Brain microvascular endothelial cell (primary cell): ENCODE measurements around the gene SMOC1.
A peak's percentile ranks its signal among the peaks of the same experiment; 100 is the strongest.

Experiments used
- DNase-seq: peaks from one replicate; pipeline ENCODE4 v3.0.0-alpha.2; 2020
- H3K27ac ChIP-seq: fragments of 250-450 bp; sonication (Bioruptor Pico); 2 replicates; pipeline ENCODE4 v1.5.1; 2020; ENCODE audit warnings: mild to moderate bottlenecking, moderate library complexity
- H3K27me3 ChIP-seq: fragments of 250-450 bp; sonication (Bioruptor Pico); replicated peaks from 2 replicates; pipeline ENCODE4 v1.5.1; 2020; ENCODE audit warnings: mild to moderate bottlenecking
- H3K36me3 ChIP-seq: fragments of 250-450 bp; sonication (Bioruptor Pico); replicated peaks from 2 replicates; pipeline ENCODE4 v1.5.1; 2020; ENCODE audit warnings: mild to moderate bottlenecking
- H3K4me3 ChIP-seq: 2 replicates; pipeline ENCODE4 v1.5.1; 2011; ENCODE audit warnings: low read depth, mild to moderate bottlenecking, control low read depth, low read length, moderate library complexity
- in situ Hi-C: cut with HindIII; loops from 2 replicates; pipeline ENCODE4 v1.10.0; 2017; ENCODE audit warnings: low sequenced_read_pairs, low pct_ligation_motif_present
- TF ChIP-seq, protein P1 (sequence below): IDR thresholded peaks from 2 replicates; pipeline ENCODE4 v1.5.1; 2011; ENCODE audit warnings: low read depth, mild to moderate bottlenecking, moderate library complexity, low read length, control low read depth, inconsistent platforms; ENCODE audit errors: missing control alignments

Gene SMOC1

DNA sequence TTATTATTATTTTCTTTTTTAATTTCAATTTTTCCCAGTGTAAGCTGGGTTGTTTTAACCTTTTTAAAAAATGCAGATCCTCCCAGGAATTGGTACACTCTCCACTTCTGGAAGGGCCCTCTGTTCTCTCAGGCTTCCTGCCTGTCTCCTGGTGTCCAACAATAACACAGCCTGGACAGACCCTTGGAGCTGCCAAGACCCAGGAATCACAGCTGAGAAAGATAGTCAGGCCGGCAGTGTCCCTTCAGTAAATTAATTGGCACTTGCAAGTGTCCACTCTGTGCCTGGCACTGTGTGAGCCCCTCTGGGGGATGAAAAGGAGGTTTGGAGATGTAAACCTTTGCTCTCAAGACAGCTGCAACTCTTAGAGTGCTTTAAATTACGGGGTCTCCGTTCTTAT lies 113.3 kb downstream of the SMOC1 start:
- in situ Hi-C loops, result no loop called here
- no peaks in the 10 kb centered on the region for H3K27me3 ChIP-seq
- no peak for DNase-seq
- TF ChIP-seq, protein P1, sequence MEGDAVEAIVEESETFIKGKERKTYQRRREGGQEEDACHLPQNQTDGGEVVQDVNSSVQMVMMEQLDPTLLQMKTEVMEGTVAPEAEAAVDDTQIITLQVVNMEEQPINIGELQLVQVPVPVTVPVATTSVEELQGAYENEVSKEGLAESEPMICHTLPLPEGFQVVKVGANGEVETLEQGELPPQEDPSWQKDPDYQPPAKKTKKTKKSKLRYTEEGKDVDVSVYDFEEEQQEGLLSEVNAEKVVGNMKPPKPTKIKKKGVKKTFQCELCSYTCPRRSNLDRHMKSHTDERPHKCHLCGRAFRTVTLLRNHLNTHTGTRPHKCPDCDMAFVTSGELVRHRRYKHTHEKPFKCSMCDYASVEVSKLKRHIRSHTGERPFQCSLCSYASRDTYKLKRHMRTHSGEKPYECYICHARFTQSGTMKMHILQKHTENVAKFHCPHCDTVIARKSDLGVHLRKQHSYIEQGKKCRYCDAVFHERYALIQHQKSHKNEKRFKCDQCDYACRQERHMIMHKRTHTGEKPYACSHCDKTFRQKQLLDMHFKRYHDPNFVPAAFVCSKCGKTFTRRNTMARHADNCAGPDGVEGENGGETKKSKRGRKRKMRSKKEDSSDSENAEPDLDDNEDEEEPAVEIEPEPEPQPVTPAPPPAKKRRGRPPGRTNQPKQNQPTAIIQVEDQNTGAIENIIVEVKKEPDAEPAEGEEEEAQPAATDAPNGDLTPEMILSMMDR, result no peak
- no peaks in the 10 kb centered on the region for H3K36me3 ChIP-seq
- no peak overlapping the region for H3K27ac ChIP-seq
- H3K4me3 ChIP-seq, result no peak overlapping the region

DNA sequence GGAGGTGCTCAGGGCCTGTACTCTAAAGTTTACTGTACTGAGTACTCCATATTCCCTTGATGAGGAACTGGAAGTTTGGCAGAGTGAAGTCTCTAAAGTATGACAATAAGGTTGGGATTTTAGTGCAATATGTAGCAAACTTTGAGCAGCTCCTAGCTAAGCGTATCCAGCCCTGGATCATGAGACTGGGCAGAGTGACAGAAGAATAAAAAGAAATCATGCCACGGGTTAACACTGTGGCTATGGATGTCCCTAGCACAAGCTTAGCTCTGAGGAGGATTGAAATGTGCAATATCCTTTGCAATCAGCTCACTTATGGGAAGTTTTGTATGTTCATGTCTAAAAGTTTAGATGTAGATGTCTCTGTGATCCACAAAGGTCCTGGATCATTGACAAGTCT lies 114.1 kb downstream of the SMOC1 start:
- in situ Hi-C loops, result no loop called here
- H3K4me3 ChIP-seq, result no peak overlapping the region
- DNase-seq, result no peak
- no peaks in the 10 kb centered on the region for H3K36me3 ChIP-seq
- H3K27me3 ChIP-seq, result no peaks in the 10 kb centered on the region
- no peak overlapping the region for H3K27ac ChIP-seq
- TF ChIP-seq, protein P1, result no peak

DNA sequence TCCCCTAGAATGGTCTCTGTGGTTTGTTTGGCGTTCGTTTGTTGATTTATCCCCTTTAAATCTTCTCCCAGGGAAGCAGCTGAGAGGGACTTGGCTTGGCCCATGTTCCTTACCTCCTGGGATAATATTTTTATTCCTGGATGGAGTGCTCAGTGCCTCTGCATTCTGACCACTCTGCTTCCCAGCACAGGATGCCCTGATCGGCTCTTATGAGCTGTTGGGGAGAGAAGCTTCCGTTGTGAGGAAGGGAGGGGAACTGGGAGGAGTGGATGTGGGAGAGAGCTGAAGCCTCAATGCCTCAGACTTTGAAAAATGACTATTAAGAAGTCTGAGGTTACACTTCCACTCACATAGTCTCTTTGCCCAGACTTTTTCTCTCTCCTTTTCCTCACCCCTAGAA lies 114.8 kb downstream of the SMOC1 start:
- Histone ChIP-seq H3K36me3 (no peaks in the 10 kb centered on the region), H3K27me3 (no peaks in the 10 kb centered on the region), H3K27ac (no peak overlapping the region), H3K4me3 (no peak overlapping the region)
- TF ChIP-seq, protein P1, result no peak
- in situ Hi-C loops, result no loop called here
- DNase-seq, result no peak

DNA sequence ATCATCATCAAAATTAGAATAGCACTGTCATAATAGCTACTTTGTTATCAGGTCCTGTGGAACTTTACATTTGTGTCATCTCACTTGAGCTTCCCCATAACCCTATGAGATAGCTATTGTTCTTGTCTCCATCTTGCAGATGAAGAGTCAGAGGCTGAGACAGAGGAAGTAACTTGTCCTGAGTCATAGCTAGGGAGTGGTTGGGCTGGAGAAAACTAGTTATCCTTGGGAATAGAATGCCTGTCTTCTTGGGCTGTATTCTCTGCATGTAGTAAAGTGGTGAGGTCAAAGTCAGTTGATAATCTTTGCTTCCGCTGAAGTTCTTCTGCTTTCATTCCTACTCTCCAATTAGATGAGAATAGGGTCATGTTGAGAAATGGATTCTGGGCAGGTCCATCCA lies 117.0 kb downstream of the SMOC1 start:
- H3K4me3 ChIP-seq, result no peak overlapping the region
- no peaks in the 10 kb centered on the region for H3K36me3 ChIP-seq
- H3K27me3 ChIP-seq, result no peaks in the 10 kb centered on the region
- peak overlapping the region; percentile 63 for H3K27ac ChIP-seq
- TF ChIP-seq, protein P1, result no peak
- in situ Hi-C loops, result no loop called here
- DNase-seq, result peak; percentile 71

DNA sequence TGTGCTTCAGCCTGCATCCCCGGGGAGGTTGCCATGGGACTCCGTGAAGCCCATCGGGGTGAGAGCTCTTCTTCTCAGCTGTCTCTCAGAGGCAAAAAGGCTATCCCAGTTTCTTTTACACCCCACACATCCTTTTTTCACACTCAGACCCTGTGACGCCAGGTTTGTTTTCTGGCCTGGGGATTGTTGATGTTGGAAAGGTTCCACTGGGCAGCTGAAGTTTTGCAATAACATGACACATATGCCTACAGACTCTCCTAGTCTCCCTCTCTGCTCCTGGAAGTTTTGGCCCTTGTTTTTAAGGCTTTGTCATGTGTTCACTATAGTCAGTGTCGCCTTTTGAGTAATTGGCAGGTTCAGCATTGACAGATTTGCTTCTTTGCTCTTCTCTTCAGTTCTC lies 118.6 kb downstream of the SMOC1 start:
- no peak overlapping the region for H3K4me3 ChIP-seq
- H3K27ac ChIP-seq, result peak overlapping the region; percentile 75
- no peaks in the 10 kb centered on the region for H3K27me3 ChIP-seq
- TF ChIP-seq, protein P1, result no peak
- in situ Hi-C loops, result no loop called here
- H3K36me3 ChIP-seq, result no peaks in the 10 kb centered on the region
- DNase-seq, result peak; percentile 86

DNA sequence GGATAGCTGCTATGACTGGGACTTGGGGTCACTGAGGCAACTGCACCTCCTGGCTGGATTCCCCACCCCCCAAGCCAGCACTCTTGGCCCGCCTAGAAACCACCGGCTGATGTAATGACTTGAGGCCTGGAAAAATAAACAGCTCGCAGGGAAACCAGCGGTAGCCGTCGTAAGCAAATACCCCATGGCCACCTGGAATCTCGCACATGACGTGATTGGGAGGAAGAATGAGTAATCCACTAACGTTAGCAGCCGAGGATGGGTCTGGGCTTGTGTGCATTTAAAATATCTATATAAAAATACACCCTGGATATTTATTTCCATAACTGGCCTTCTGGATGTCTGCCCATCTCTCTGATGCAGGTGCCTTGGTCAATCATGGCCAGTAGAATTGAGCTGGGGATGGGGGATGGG lies 120.1 kb downstream of the SMOC1 start:
- H3K36me3 ChIP-seq, result no peaks in the 10 kb centered on the region
- no peaks in the 10 kb centered on the region for H3K27me3 ChIP-seq
- peak overlapping the region; percentile 75 for H3K27ac ChIP-seq
- no peak overlapping the region for H3K4me3 ChIP-seq
- in situ Hi-C loops, result no loop called here
- TF ChIP-seq, protein P1, result no peak
- peak; percentile 93 for DNase-seq
